Spleen (tissue), 7 donors: Measurements from ENCODE around the gene SLC4A2.

Experiments used
- POLR2A ChIP-seq, 3 donors: fragments of 450-650 bp; IDR thresholded peaks; one replicate each; pipeline ENCODE4 v1.5.1; 2017; ENCODE audit warnings: antibody characterized with exemption in 3 of 3, mild to moderate bottlenecking in 1 of 3
- POLR2AphosphoS5 ChIP-seq, 3 donors: sonication (generic); formaldehyde crosslinking; IDR thresholded peaks; one replicate each; pipeline ENCODE4 v1.5.1; 2017; ENCODE audit warnings: antibody characterized with exemption in 3 of 3
- TF ChIP-seq, protein P1 (sequence below), 11 experiments: fragments of 200-600 bp in 7 of 11; fragments of 450-650 bp in 4 of 11; sonication (generic) in 4 of 11; IDR thresholded peaks in 8 of 11; conservative IDR thresholded peaks in 3 of 11; 1 replicate in 7 of 11; 2 replicates in 4 of 11; pipeline versions ENCODE4 v1.4.0 to v1.8.0; 2016 to 2021; ENCODE audit warnings: antibody characterized with exemption in 11 of 11, inconsistent platforms in 4 of 11, mild to moderate bottlenecking in 1 of 11
- donor health status: DM: no; HTN: no; CAD: no; lungs with moderate emphysema.
- donor health status: DM: no; HTN: no; CAD: no.
- donor health status: DM: no; HTN: no; CAD: no.

DNA sequence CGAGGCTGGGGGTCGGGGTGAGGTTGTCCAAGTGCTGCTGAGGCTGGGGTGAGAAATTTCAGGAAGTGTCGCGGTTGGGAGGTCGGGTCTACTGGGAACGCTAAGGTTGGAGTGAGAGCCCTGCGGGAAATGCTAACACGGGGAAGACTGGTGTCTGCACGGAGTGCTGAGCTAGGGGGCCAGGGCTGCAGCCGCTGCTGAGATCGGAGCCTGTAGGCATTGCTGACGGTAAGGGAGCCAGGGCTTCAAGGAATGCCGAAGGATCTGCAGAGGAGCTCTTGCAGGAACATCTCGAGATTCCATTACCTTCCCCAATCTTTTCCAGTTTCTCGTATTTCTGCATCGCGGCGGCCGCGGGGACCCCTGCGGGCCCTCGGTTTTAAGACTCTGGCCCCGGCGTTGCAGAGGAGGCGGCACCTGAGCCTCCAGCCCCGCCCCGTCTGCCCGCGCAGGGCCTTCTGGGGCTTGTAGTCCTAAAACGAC is 1.8 kb upstream of the SLC4A2 start, which contains the start of gene CDK5:
- TF ChIP-seq, protein P1, sequence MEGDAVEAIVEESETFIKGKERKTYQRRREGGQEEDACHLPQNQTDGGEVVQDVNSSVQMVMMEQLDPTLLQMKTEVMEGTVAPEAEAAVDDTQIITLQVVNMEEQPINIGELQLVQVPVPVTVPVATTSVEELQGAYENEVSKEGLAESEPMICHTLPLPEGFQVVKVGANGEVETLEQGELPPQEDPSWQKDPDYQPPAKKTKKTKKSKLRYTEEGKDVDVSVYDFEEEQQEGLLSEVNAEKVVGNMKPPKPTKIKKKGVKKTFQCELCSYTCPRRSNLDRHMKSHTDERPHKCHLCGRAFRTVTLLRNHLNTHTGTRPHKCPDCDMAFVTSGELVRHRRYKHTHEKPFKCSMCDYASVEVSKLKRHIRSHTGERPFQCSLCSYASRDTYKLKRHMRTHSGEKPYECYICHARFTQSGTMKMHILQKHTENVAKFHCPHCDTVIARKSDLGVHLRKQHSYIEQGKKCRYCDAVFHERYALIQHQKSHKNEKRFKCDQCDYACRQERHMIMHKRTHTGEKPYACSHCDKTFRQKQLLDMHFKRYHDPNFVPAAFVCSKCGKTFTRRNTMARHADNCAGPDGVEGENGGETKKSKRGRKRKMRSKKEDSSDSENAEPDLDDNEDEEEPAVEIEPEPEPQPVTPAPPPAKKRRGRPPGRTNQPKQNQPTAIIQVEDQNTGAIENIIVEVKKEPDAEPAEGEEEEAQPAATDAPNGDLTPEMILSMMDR (IDR thresholded peaks at IDR 0.05 in 8 of 11, conservative IDR thresholded peaks at IDR 0.05 in 3 of 11) = no peak
- no peak for TF ChIP-seq POLR2A (IDR thresholded peaks at IDR 0.05)
- no peak for TF ChIP-seq POLR2AphosphoS5 (IDR thresholded peaks at IDR 0.05)
